H1 (cell line): ENCODE measurements around the gene GIMD1. TPM values are rescaled to one million over a fixed set of nuclear protein-coding genes. Genes with fewer than 3 reads are reported as not detected.

Source experiments
- CTCF ChIA-PET: fragments of 300-600 bp; sonication (Branson Sonifier 250); formaldehyde crosslinking; loops from one replicate; lab custom pipeline; 2021; ENCODE audit not compliant: partially characterized antibody; lab: Charles Lee
- POLR2A ChIA-PET: fragments of 300-600 bp; sonication (Branson Sonifier 250); formaldehyde crosslinking; loops from one replicate; lab custom pipeline; 2021; ENCODE audit warnings: inconsistent platforms; ENCODE audit not compliant: partially characterized antibody; lab: Charles Lee
- DNase-seq, 2 experiments: peaks; one replicate each; pipeline versions ENCODE4 v3.0.0 to v3.0.0-alpha.2; 2010 to 2022; ENCODE audit warnings: low spot score in 2 of 2, low read depth in 1 of 2, mixed read lengths in 1 of 2
- FAIRE-seq: peaks from 2 replicates; lab custom pipeline; 2011; peaks lifted over from hg19 to GRCh38; lab: Jason Lieb, UNC
- H2AFZ ChIP-seq: 2 replicates; pipeline ENCODE4 v1.8.1; 2012; ENCODE audit warnings: low read length, inconsistent platforms
- H2AK5ac ChIP-seq: 2 replicates; pipeline ENCODE4 v1.6.1; 2013; ENCODE audit warnings: low read depth, low read length
- H2BK120ac ChIP-seq: replicated peaks from 2 replicates; pipeline ENCODE3; 2013; ENCODE audit warnings: low read depth, low read length, inconsistent platforms
- H2BK12ac ChIP-seq: 2 replicates; pipeline ENCODE4 v1.6.1; 2013; ENCODE audit warnings: low read depth, low read length
- H2BK15ac ChIP-seq: 2 replicates; pipeline ENCODE4 v1.6.1; 2013; ENCODE audit warnings: low read length
- H2BK20ac ChIP-seq: 2 replicates; pipeline ENCODE4 v1.6.1; 2013; ENCODE audit warnings: low read length
- H2BK5ac ChIP-seq: 2 replicates; pipeline ENCODE4 v1.6.1; 2013; ENCODE audit warnings: low read depth, low read length
- H3K14ac ChIP-seq: 2 replicates; pipeline ENCODE4 v1.6.1; 2013; ENCODE audit warnings: inconsistent platforms; ENCODE audit not compliant: insufficient read length
- H3K18ac ChIP-seq: 2 replicates; pipeline ENCODE4 v1.6.1; 2013; ENCODE audit warnings: low read length; ENCODE audit errors: extremely low read depth
- H3K23ac ChIP-seq: 2 replicates; pipeline ENCODE4 v1.6.1; 2013; ENCODE audit warnings: inconsistent platforms; ENCODE audit not compliant: insufficient read length
- H3K23me2 ChIP-seq: 2 replicates; pipeline ENCODE4 v1.6.1; 2013; ENCODE audit warnings: low read depth, low read length
- H3K27ac ChIP-seq: 2 replicates; pipeline ENCODE4 v1.6.1; 2011; ENCODE audit warnings: low read depth, low read length, inconsistent platforms
- H3K27me3 ChIP-seq, 4 experiments: replicated peaks in 1 of 4; 1 replicate in 1 of 4; 2 replicates in 3 of 4; pipeline versions ENCODE4 v1.6.1 to v1.8.1; 2011 to 2013; ENCODE audit warnings: low read length in 3 of 4, mild to moderate bottlenecking in 3 of 4, inconsistent platforms in 2 of 4, mixed read lengths in 2 of 4, moderate library complexity in 1 of 4; ENCODE audit not compliant: control insufficient read depth in 3 of 4, insufficient read depth in 3 of 4; ENCODE audit errors: extremely low read depth in 1 of 4
- H3K36me3 ChIP-seq, 4 experiments: 2 replicates each; pipeline versions ENCODE4 v1.6.1 to v1.8.1; 2011 to 2013; ENCODE audit warnings: mild to moderate bottlenecking in 4 of 4, low read length in 3 of 4, moderate library complexity in 2 of 4, control low read depth in 1 of 4, inconsistent platforms in 1 of 4; ENCODE audit not compliant: insufficient read depth in 4 of 4, control insufficient read depth in 2 of 4
- H3K4ac ChIP-seq: replicated peaks from 2 replicates; pipeline ENCODE3; 2013; ENCODE audit warnings: low read length, low read depth, mixed read lengths, inconsistent platforms; ENCODE audit not compliant: insufficient read length
- H3K4me1 ChIP-seq, 4 experiments: replicated peaks in 1 of 4; 1 replicate in 1 of 4; 2 replicates in 3 of 4; pipeline versions ENCODE4 v1.6.1 to v1.8.1; 2011 to 2013; ENCODE audit warnings: low read length in 3 of 4, inconsistent platforms in 2 of 4, mixed read lengths in 1 of 4; ENCODE audit not compliant: insufficient read depth in 4 of 4, control insufficient read depth in 3 of 4
- H3K4me2 ChIP-seq, 2 experiments: 2 replicates each; pipeline versions ENCODE4 v1.6.1 to v1.8.1; 2011 to 2013; ENCODE audit warnings: low read depth in 2 of 2, low read length in 2 of 2, control low read depth in 1 of 2, inconsistent platforms in 1 of 2, mild to moderate bottlenecking in 1 of 2; ENCODE audit not compliant: insufficient read depth in 1 of 2
- H3K4me3 ChIP-seq, 4 experiments: fragments of 200-600, 300-600 bp in 1 of 4; sonication (generic), shearing (Covaris generic), sonication (Bioruptor Twin) in 1 of 4; 2 replicates each; pipeline versions ENCODE4 v1.5.1 to v1.8.1; 2011 to 2016; ENCODE audit warnings: low read length in 4 of 4, low read depth in 3 of 4, control low read depth in 2 of 4, inconsistent platforms in 2 of 4, mild to moderate bottlenecking in 2 of 4, mixed read lengths in 1 of 4, moderate library complexity in 1 of 4; ENCODE audit not compliant: insufficient read depth in 2 of 4; ENCODE audit errors: extremely low read depth in 1 of 4
- H3K56ac ChIP-seq: replicated peaks from 2 replicates; pipeline ENCODE3; 2013; ENCODE audit warnings: low read depth, mild to moderate bottlenecking, mixed read lengths, low read length, inconsistent platforms; ENCODE audit not compliant: insufficient read length
- H3K79me1 ChIP-seq: 2 replicates; pipeline ENCODE4 v1.6.1; 2013; ENCODE audit warnings: low read depth, low read length, control low read depth
- H3K79me2 ChIP-seq, 2 experiments: 2 replicates each; pipeline versions ENCODE4 v1.6.1 to v1.8.1; 2012 to 2013; ENCODE audit warnings: low read length in 2 of 2, mild to moderate bottlenecking in 2 of 2, inconsistent platforms in 1 of 2; ENCODE audit not compliant: insufficient read depth in 2 of 2, control insufficient read depth in 1 of 2
- H3K9ac ChIP-seq, 4 experiments: replicated peaks in 1 of 4; 1 replicate in 1 of 4; 2 replicates in 3 of 4; pipeline versions ENCODE4 v1.6.1 to v1.8.1; 2011 to 2013; ENCODE audit warnings: low read depth in 3 of 4, low read length in 3 of 4, control low read depth in 2 of 4, mild to moderate bottlenecking in 2 of 4, moderate library complexity in 2 of 4, inconsistent platforms in 1 of 4; ENCODE audit errors: extremely low read depth in 1 of 4
- H3K9me3 ChIP-seq, 2 experiments: 2 replicates each; pipeline versions ENCODE4 v1.6.1 to v1.8.1; 2012 to 2013; ENCODE audit warnings: mild to moderate bottlenecking in 2 of 2, moderate library complexity in 2 of 2, control low read depth in 1 of 2, inconsistent platforms in 1 of 2, low read depth in 1 of 2, low read length in 1 of 2, mixed read lengths in 1 of 2; ENCODE audit not compliant: insufficient read depth in 2 of 2
- H4K20me1 ChIP-seq, 2 experiments: replicated peaks in 1 of 2; 2 replicates each; pipeline versions ENCODE3 to v1.8.1; 2011 to 2013; ENCODE audit warnings: inconsistent platforms in 2 of 2, low read length in 2 of 2, mild to moderate bottlenecking in 1 of 2; ENCODE audit not compliant: insufficient read depth in 2 of 2, control insufficient read depth in 1 of 2
- H4K5ac ChIP-seq: 2 replicates; pipeline ENCODE4 v1.6.1; 2013; ENCODE audit warnings: low read length, low read depth, mixed read lengths, inconsistent platforms; ENCODE audit not compliant: insufficient read length
- H4K8ac ChIP-seq: 2 replicates; pipeline ENCODE4 v1.8.0; 2013; ENCODE audit warnings: mild to moderate bottlenecking, moderate library complexity, low read length, inconsistent platforms; ENCODE audit not compliant: insufficient read depth; ENCODE audit errors: extremely low read depth
- H4K91ac ChIP-seq: replicated peaks from 2 replicates; pipeline ENCODE3; 2013; ENCODE audit warnings: low read length, mixed read lengths, inconsistent platforms; ENCODE audit not compliant: insufficient read length
- CBX8 ChIP-seq: fragments of 300-800, 300-1000 bp; sonication (generic); IDR thresholded peaks from 2 replicates; pipeline ENCODE4 v1.7.1; 2016; ENCODE audit warnings: low read depth, low read length, borderline replicate concordance
- POU5F1 ChIP-seq: IDR thresholded peaks from 2 replicates; pipeline ENCODE4 v1.6.1; 2011; ENCODE audit warnings: low read depth, mild to moderate bottlenecking, low read length, moderate library complexity
- TCF12 ChIP-seq: IDR thresholded peaks from 2 replicates; pipeline ENCODE4 v1.6.1; 2011; ENCODE audit warnings: low read depth, mild to moderate bottlenecking, low read length
- WGBS, 2 experiments: shearing (Covaris generic) in 1 of 2; methylation state at CpG; one replicate each; pipeline versions ENCODE4 v1.1.6 to v1.1.7; 2013 to 2015; ENCODE audit warnings: low lambda C conversion rate in 2 of 2, mixed read lengths in 2 of 2, inconsistent platforms in 1 of 2, low coverage in 1 of 2, missing lambda C conversion rate in 1 of 2; ENCODE audit not compliant: insufficient replicate concordance in 2 of 2, insufficient coverage in 1 of 2, insufficient read length in 1 of 2; ENCODE audit errors: extremely low coverage in 1 of 2, missing lambda C conversion rate in 1 of 2; 5-methylcytosine and 5-hydroxymethylcytosine counted together
- polyA plus RNA-seq, 7 experiments: library from polyadenylated mRNA; depleted of rRNA in 3 of 7; stranded (reverse) in 5 of 7; unstranded in 2 of 7; fragments of >200 nt in 5 of 7; fragments of 200-250 nt in 2 of 7; gene quantifications; 1 replicate in 5 of 7; 2 replicates in 1 of 7; 4 replicates in 1 of 7; pipeline versions ENCODE4 v1.2.1 to v1.2.3, GENCODE V29; 2011 to 2013; ENCODE audit warnings: missing spikeins in 2 of 7, mixed read lengths in 2 of 7
- total RNA-seq: library from RNA; stranded (reverse); fragmentation: NEBNext Ultra II Directional; extraction: Animal tissue kit (Norgen Biotek cat#: 25700); gene quantifications from 2 replicates; pipeline ENCODE4 v1.2.1, GENCODE V29; 2021

The GIMD1 gene
- total and polyA plus RNA-seq, 2 of the 8 experiments (the other 6 are each of a cell fraction or from before 2014, with no cell fraction given) = not detected

- no peak for TF ChIP-seq TCF12
- TF ChIP-seq POU5F1 = no peak
- TF ChIP-seq CBX8 = no peak
- POLR2A ChIA-PET = no interaction called here
- no peak overlapping the region for H2BK20ac ChIP-seq
- no peak overlapping the region for H4K8ac ChIP-seq
- no peaks in the 10 kb centered on the region for H3K79me1 ChIP-seq
- 65% methylated on average over 1 of the region's 1 CpG; no CpG with 5 or more reads in 1 of the 2 experiments for WGBS, 2 experiments
- H3K18ac ChIP-seq = no peak overlapping the region
- no peak overlapping the region for H3K14ac ChIP-seq
- H2BK5ac ChIP-seq = no peak overlapping the region
- no peak overlapping the region for H3K4ac ChIP-seq
- H3K36me3 ChIP-seq = no peaks in the 10 kb centered on the region
- no peak overlapping the region for H2AFZ ChIP-seq
- no peak for DNase-seq
- no peak overlapping the region for H4K91ac ChIP-seq
- H3K79me2 ChIP-seq = no peaks in the 10 kb centered on the region
- H3K23ac ChIP-seq = no peak overlapping the region
- H2AK5ac ChIP-seq = no peak overlapping the region
- no peaks in the 10 kb centered on the region; the same call in 1 of the 2 replicates for H3K23me2 ChIP-seq
- no peak overlapping the region for H3K27ac ChIP-seq
- H2BK120ac ChIP-seq = no peak overlapping the region
- CTCF ChIA-PET = interaction anchor here (1.0 to 3.2 kb wide), 2 partner anchors 11 to 31 kb away, joined by 3 to 12 read pairs; no protein-coding TSS in a partner anchor
- no peaks in the 10 kb centered on the region for H3K4me1 ChIP-seq
- no peaks in the 10 kb centered on the region for H3K9me3 ChIP-seq
- H3K27me3 ChIP-seq = no peaks in the 10 kb centered on the region
- no peak overlapping the region for H3K4me3 ChIP-seq
- H3K56ac ChIP-seq = no peak overlapping the region
- H4K20me1 ChIP-seq = no peaks in the 10 kb centered on the region
- H3K4me2 ChIP-seq = no peak overlapping the region
- no peak overlapping the region for H4K5ac ChIP-seq
- H2BK12ac ChIP-seq = no peak overlapping the region
- FAIRE-seq = no peak
- no peak overlapping the region for H3K9ac ChIP-seq
- no peak overlapping the region for H2BK15ac ChIP-seq
These were observed 9.7 kb downstream of the GIMD1 start for GRCh38 chr4:106358899-106359298.
